ENCODE measurements around the gene CCDC69.

The CCDC69 gene

DNA sequence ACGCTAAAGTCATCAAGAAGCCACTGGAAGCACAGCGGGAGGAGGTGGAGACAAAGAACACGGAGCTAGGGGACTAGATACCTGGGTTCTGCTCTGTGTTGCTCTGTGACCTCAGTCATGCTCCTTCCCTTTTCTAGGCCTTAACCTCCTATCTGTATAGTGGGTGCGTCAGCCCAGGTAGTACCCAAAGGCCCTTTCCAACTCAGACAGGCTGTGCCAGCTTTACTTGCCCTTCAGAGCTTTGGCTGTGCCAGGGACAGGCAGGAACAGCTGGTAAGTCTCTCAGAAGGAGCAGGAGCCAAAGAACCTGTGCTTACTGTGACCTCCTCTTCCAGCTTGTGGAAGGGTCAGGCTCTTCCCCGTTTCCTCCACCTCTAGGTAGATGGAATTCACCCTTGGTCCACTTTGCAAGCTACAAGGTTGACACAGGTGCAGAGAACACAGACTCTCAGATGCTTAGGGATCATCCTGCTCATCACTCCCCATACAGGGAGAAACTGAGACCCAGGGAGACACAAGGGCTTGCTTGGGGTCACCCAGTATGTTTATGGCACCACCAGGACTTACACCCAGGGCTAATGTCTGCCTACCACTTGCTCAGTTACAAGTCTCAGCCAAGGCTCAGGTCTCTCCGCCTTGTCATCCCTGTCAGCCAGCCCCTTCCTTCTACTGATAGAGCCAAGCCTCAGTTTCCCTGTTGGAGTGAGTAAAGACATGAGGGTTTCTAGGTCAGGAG lies 1.7 kb downstream of the CCDC69 start:
- no peak overlapping the region for H3K4me3 ChIP-seq (ENCODE audit: low read depth, low read length)
- TF ChIP-seq, protein P1, sequence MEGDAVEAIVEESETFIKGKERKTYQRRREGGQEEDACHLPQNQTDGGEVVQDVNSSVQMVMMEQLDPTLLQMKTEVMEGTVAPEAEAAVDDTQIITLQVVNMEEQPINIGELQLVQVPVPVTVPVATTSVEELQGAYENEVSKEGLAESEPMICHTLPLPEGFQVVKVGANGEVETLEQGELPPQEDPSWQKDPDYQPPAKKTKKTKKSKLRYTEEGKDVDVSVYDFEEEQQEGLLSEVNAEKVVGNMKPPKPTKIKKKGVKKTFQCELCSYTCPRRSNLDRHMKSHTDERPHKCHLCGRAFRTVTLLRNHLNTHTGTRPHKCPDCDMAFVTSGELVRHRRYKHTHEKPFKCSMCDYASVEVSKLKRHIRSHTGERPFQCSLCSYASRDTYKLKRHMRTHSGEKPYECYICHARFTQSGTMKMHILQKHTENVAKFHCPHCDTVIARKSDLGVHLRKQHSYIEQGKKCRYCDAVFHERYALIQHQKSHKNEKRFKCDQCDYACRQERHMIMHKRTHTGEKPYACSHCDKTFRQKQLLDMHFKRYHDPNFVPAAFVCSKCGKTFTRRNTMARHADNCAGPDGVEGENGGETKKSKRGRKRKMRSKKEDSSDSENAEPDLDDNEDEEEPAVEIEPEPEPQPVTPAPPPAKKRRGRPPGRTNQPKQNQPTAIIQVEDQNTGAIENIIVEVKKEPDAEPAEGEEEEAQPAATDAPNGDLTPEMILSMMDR (IDR thresholded peaks at IDR 0.05; ENCODE audit: low read depth, low read length): no peak

DNA sequence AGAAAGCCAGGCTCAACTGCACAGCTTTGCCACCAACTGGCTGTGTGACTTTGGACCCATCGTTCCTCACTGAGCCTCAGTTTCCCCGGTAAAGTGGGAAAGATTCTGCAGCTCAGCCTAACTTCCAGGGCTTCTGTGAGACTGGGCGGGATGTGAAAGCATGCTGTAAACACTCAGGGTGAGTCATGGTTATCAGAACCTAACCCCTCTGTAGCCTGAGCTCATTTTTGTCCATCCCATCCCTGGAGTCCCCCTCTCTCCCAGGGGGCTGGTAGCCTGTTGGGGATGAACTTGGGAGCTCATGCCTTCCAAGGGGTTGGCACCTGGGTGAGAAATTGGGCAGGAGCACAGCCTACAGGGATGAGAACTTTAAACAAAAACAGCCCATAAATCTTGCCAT lies 2.3 kb downstream of the CCDC69 start:
- TF ChIP-seq, protein P1 (IDR thresholded peaks at IDR 0.05; ENCODE audit: low read depth, low read length): no peak
- H3K4me3 ChIP-seq (ENCODE audit: low read depth, low read length): no peak overlapping the region

- TF ChIP-seq, protein P1 (IDR thresholded peaks at IDR 0.05; ENCODE audit: low read depth, low read length): 0 out of 2 replicates have a peak, but pooled peaks have one; percentile 14
- H3K4me3 ChIP-seq (ENCODE audit: low read depth, low read length): no peak overlapping the region
These were observed 4.1 kb downstream of the CCDC69 start for GRCh38 chr5:151219789-151220188.

GRCh38 chr5:151219138-151219537 lies 4.8 kb downstream of the CCDC69 start:
- TF ChIP-seq, protein P1 (IDR thresholded peaks at IDR 0.05; ENCODE audit: low read depth, low read length): no peak

DNA sequence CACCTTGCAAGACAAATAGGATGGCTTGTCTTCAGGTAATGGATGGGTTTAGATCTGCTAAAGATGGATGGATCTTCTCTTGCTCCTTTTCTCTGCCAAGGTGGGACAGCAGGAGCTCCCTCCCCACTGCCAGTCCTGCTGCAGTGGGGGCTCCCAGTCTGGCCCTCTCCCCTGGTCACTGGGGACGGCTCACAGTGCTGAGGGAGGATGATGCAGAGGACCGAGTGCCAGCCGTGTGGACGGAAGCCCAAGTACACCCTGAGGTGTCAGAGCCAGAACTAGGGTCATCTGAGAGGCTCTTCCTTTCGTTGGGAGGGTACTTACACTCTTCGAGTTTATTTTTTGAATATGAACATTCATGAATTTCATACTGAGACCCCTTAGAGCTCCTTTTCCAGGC lies 5.7 kb downstream of the CCDC69 start:
- TF ChIP-seq, protein P1 (IDR thresholded peaks at IDR 0.05; ENCODE audit: low read depth, low read length): no peak
- no peak overlapping the region for H3K4me3 ChIP-seq (ENCODE audit: low read depth, low read length)

More at GRCh38 chr5:151219138-151219537, 4.8 kb downstream of the CCDC69 start:
- no peak overlapping the region for H3K4me3 ChIP-seq (ENCODE audit: low read depth, low read length)

- no peak overlapping the region for H3K4me3 ChIP-seq (ENCODE audit: low read depth, low read length)
- TF ChIP-seq, protein P1 (IDR thresholded peaks at IDR 0.05; ENCODE audit: low read depth, low read length): no peak
These were observed 7.1 kb downstream of the CCDC69 start for GRCh38 chr5:151216781-151217180.

DNA sequence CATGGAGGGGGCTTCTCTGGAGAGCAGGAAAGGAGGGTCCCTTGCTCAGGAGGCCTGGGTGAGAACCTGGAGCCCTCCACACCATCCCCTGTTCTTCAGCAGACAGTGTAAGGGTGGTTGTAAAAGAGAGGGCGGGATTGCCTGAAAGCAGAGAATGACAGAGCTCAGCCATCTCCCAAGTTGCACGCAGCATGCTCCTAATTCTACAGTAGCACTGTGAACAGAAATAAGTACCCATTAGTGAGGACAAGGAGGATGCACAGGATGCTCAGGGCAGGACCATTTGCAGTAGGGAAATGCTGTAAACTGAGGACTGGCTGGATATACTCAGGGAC lies 8.4 kb downstream of the CCDC69 start:
- TF ChIP-seq, protein P1 (IDR thresholded peaks at IDR 0.05; ENCODE audit: low read depth, low read length): no peak
- no peak overlapping the region for H3K4me3 ChIP-seq (ENCODE audit: low read depth, low read length)

Measured in WI38 (cell line).